SK-N-DZ (cell line): ENCODE measurements around the gene VWF.
"Not testable (repeated sequence)": the region's sequence is repeated elsewhere in the genome, so short reads cannot be mapped to it uniquely, and the experiment has no call there.

Experiments used
- DNase-seq: peaks from one replicate; pipeline ENCODE4 v3.0.0-alpha.2; 2015; ENCODE audit warnings: low spot score

The VWF gene

DNA sequence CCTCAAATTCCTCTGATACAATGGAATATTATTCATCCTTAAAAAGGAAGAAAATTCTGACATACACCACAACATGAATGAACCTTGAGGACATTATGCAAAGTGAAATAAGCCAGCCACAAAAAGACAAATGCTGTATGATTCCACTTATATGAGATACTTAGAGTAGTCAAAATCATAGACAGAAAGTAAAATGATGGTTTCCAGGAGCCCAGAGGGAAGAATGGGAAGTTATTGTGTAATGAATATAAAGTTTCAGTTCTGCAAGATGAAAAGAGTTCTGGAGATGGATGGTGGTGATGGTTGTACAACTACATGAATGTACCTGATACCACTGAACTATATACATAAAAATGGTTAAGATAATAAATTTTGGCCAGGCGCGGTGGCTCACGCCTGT is 18.3 kb downstream of the VWF start:
- DNase-seq: no peak

DNA sequence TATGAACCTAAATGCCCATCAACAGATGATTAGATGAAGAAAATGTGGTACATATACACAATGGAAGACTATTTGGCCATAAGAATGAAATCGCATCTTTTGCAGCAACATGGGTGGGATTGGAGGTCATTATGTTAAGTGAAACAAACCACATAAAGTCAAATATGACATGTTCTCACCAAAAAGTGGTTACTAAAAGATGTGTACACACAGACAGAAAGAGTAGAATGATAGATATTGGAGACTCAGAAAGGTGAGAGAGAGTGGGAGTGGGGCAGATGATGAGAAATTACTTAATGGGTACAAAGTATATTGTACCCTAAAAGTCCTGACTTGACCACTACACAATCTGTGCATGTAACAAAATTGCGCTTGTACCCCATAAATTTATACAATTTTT is 19.6 kb downstream of the VWF start:
- DNase-seq: no peak

DNA sequence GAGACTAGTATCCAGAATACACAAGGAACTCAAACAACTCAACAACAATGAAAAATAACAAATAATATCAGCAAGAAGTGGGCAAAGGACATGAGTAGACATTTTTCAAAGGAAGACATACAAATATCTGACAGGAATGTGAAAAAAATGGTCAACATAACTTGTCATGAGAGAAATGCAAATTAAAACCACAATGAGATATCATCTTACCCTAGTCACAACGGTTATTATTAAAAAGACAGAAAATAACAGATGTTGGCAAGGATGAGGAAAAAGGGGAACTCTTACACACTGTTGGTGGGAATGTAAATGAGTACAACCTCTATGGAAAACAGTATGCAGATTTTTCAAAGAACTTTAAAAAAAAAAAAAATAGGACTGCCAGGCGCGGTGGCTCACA is 20.4 kb downstream of the VWF start:
- no peak for DNase-seq

DNA sequence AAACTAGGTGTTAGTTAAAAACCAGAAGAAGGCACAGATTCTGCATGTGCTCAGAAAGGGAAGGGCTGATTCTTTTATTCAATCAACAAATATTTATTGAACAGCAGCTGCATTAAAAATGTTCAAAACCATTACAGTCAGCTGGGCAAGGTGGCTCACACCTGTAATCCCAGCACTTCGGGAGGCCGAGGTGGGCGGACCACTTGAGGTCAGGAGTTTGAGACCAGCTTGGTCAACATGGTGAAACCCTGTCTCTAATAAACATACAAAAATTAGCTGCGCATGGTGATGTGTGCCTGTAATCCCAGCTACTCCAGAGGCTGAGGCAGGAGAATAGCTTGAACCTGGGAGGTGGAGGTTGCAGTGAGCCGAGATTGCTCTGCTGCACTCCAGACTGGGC is 22.4 kb downstream of the VWF start:
- DNase-seq: not testable (repeated sequence)

DNA sequence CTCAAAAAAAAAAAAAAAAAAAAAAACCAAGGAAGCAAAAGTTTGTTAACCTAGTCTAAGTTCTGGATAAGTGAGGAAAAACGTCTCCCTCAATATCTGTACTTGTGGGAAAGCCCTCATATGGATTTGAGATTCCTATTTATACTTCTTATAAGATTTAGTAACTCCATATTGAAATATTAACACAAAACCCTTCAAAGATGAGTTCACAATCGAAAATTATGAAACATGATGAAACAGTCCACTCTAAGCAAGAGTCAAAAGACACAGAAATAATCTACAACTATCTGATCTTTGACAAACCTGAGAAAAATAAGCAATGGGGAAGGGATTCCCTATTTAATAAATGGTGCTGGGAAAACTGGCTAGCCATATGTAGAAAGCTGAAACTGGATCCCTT is 25.2 kb downstream of the VWF start:
- no peak for DNase-seq

DNA sequence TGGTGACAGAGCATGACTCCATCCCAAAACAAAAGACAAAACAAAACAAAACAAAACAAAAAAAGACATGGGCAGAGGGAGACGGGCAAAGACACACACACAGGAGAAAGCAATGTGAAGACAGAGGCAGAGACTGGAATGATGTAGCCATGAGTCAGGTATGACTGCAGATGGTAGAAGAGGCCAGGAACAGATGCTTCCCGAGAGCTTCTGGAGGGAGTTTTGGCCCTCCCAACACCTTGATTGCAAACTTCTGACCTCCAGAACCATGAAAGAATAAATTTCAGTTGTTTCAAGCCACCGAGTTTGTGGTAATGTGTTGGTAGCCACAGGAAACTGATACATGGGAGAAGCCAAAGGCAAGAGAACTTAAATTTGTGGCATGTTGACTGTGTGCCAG is 27.1 kb downstream of the VWF start:
- DNase-seq: no peak

DNA sequence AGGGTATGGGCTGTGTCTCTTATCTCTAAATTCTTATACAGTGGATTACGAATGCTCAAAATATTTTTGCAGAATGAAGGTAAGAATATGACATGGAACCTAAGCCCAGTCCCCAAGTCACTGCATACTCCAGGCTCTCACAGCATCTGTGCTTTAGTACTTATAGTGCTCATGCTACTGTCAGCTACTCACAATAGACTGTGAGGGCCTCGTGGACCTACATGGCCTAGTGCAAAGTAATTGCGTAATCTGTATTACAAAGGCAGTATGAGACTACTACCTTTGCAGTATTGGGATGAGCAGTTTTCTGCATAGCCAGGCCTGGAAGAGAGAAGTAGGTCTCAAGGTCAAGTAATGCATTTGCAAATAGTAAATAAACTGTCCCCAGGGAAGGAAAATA is 27.9 kb downstream of the VWF start:
- DNase-seq: no peak

DNA sequence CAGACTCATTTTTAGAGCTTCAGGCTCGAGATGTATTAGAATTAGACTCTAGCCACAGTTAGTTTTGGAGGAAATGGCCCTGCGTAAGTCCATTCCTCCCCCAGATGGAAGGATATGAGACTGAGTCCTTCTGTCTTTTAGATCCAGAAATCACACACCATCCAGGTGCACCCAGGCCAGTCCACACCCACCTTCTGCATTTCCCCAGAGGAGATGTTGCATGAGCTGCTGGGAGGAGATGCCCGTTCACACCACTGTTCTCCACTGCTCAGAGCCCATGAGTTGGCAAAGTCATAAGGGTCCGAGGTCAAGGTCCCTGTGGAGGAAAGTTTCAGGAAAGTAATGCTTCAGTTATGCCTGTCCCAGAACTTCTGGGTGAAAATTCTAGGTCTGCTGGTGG is 29.2 kb downstream of the VWF start:
- DNase-seq: no peak

DNA sequence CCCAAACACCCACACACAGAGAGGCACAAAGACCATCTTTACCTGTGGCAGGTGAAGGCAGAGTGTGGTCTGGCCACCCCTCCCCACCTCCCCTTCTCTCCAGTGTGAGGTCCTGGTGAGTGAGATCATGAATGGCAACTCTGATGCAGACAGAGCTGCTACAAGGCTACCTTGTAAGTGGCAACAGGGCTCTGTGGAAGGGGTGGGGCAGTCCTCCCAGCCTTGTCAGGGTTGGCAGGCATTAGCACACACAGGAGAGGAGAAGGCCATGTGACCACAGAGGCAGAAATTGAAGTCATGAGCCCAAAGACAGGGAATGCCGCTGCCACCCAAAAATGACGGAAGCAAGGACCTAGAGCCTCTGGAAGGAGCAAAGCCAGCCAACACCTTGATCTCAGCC is 30.7 kb downstream of the VWF start:
- no peak for DNase-seq

DNA sequence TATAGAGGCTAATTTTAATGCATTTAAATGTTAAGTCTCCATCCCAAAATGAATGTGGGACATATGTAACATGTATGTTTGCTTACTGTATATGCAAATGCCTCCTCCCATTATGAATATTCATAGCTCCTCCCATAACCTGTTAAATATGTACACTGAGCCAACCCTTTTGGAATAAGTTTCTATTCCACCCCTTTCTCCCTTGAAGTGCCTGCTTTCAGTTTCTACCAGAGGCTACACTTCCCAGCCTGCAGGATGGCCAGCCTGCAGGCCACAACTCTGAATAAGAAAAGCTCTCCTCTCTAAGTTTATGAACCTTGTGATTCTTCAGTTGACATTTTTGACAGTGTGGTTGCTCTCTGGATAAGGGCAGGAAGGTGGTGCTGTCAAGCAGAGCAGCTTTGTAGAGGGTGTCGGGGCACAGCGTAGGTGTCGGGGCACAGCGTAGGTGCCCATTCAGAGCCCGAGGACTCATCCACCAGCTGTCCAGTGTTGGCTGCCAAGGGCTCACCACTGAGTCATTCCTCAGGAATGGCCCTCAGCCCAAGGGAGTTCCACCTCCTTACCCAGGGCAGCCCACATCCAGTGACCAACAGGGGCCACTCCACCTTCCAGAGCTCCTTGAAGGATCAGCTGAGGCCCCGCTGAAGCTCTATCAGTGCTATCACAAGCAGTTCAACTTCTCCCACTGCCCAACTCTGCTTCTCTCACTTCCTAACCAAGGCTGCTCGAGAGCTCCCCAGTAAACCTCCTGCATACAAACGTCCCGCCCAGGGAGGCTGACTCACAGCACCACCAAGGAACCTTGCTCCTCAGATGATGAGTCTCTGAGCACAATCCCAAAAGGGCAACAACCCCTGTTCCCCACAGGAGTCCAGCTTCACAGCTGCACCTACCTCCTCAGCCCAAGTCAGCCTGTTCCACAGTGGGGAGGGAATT is 31.4 kb downstream of the VWF start:
- DNase-seq: no peak

DNA sequence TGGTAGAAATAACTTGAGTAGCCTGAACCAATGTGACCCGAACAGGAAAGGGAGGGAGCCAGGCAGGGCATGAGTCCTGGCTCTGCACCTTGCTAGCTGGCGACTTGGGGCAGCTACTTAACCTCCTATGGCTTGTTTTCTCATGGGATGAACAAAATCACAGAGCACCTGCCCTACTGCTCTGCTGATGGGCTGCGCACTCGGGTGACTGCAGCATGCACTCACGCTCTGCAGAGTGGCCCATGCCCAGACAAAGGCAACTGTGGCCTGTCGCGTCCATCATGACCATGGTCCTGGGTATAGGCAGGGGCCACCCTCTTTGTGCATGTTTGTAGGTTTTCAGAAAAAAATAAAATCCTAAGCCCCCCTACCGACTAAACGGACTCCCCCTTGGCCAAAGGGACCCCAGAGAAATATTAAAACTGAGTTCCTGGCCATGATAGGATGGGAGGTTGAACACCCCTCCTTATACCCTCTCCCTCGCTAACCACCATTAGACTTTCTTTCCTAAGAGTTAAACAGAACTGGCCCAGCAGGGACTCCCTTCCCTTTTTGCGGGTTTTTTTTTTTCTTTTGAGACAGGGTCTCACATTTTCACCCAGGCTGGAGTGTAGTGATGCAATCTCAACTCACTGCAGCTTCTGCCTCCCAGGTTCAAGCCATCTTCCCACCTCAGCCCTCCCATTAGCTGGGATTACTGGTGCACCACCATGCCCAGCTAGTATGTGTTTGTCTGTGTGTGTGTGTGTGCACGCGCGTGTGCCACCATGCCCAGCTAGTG is 32.5 kb downstream of the VWF start:
- DNase-seq: no peak

DNA sequence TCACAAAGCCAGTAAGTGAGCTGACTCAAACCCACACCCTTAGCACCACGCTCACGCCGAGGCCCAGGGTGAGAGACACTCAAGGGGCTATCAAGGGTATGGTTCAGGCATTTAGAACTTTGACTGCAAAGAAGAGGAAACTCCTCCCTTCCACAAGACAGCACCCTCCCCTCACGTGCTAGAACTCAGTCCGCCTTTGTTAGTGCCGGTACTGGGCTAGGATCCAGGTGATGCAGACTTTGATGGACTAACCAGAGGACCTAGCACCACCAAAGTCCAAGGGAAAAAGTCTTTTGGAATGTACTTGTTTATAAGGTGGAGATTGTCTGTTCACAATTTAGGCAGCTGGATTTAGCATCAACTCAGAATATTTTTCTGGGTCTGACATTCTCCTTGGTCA is 33.7 kb downstream of the VWF start:
- DNase-seq: no peak

DNA sequence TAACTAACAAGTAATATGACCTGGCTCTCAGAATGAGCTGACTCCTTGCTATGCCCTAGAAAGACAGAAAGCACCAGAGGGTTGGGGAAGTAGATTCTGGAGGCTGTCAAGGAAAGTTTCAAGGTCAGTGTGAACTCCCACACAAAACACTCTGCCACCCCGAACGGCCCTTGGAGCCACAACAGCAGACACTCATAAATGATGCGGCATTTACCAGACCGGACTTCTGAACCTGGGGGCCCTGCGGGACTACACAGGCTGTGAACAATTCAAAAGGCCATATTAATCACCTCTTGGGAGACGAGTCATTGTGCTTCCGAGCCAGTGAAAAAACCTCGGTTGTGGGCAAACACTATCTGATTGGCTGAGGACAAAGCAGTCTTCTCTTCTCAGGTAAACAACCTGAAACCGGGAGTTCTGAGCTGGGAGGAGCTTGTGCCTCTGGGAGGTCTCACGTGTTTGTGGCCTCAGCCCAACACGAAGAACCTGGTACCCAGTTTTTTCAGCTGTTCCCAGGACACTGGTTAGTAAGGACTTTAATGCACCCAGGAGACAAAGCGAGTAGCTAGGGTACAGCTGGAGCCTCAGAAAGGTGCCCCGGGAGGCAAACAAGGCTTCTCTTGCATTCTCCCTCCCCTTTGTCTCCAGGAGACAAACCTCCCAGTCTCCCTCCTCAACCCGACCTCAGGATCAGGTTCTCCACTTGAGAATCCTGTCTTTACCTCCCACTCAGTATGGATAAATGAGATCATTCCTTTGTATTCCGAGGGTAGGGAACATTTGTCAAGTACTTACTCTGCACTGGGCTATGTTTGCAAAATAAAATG is 35.3 kb downstream of the VWF start:
- no peak for DNase-seq

DNA sequence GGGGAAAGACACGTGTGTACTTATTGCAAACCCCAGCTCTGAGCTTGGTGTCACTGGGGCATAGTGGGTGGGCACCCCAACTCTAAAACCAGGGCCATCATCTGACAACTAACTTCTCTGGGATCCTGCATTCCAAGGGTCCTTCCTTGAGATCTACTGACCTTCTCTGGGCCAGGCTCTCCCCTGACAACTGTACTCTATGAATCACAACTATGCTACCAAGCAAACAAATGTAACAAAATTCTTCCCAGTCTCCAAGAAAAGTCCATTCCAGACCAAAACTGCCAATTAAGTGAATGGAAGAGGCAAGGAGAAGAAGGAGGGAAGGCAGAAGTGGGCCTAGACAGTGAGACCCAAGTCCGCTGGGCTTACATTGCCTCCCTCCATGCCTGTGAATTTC is 38.2 kb downstream of the VWF start:
- no peak for DNase-seq

DNA sequence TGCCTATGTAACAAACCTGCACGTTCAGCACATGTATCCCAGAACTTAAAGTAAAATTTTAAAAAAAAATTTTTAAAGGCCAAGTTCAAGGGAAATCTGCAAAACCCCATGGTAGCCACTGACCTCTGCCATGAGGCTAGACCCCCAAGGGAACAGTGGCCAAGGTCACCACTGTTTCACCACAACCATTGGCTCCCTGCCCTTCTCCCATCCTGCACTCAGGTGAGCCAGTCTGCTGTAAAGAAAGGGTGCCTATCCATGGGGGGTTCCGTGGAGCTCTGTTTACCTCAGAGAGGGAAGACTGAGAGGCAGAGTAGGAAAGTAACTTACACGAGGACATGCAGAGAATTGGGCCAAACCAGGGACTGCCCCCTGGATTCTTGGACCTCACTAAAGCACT is 38.6 kb downstream of the VWF start:
- no peak for DNase-seq

DNA sequence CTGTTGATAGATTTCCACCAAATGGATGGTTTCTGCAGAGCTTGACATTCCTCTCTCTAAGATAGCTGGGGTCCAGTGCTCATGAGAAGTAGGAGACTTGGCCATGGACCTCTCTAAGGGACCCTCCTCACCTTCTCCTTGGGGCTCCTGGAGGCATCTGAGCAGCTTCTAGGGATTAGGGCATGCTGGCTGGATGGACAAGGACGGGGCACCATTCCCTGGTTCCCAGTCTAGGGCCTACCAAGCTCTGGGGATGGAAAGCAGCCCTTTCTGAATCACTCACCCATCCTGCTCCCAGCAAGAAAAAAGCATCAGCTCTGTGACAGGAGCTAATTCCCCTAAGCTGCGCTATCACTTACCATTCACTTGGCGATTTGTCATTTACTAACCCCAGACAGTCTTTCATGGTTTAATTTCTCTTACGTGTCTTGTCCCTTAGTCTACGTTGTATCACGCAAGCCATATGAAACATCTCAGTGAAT is 39.5 kb downstream of the VWF start:
- peak; percentile 72 for DNase-seq

DNA sequence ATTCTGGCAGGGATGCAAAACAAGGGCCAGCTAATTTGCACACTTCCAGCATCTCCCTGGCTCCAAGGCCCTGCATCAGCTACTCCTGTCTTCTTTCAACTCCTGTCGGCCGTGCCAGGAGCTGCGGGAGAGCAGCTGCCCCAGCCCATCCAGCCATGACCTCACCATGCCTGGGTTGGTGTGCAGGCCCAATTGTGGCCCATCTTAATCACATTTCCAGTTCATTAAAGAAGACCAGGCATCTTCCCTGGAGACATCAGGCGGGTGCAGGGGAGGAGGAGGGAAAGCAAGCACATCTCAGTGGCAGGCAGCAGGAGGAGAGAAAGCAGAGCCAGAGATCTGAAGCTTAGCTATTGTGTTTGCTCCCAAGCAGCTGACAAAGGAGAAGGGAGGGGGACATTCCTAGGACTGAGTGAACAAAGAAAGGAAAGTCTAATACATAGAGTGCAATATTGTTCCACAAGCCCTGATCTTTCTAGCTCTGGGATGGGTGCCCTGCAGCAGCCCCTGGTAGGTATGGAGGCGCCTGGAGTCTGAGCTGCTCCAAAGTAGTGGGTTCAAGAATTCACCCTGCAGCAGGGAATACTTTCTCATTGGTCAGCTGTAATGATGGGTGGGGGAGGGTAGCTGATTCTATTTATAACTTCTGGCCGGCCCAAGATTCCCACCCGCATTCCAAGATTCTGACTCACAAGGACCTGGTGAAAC is 40.1 kb downstream of the VWF start:
- peak; percentile 100 for DNase-seq

DNA sequence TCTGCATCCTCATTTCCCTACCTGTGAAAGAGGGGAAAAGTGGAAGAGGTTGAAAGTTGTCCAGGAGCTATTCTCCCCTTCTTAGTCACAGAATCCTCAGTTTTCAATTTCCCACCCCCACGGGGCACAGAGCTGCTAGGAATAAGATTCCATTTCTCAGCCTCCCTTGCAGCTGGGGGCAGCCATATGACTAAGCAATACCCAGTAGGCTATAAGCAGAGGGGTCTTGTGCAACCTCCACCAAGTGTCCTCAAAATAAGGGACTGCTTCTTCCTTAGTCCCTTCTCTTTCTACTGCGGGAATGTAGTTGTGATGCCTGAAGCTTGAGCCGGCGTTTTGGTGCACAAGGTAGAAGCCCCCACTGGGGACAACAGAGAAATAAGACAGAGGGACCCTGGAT is 40.9 kb downstream of the VWF start:
- no peak for DNase-seq

DNA sequence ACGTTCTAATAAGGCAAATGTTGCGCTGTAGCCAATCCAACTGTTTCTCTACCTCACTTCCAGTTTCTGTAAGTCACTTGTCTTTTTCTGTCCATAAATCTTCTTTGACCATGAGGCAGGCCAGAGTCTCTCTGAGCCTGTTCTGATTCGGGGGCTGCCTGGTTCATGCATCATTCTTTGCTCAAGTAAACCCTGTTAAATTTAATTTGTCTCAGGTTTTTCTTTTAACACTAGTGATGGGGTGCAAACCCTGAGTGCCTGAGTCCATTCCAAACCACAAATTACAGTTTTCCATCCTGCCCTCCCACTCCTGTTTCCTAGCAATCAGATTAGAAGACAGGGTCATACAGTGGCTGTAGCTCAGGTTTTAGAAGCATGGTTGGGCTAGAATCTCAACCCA is 41.9 kb downstream of the VWF start:
- peak; percentile 91 for DNase-seq

DNA sequence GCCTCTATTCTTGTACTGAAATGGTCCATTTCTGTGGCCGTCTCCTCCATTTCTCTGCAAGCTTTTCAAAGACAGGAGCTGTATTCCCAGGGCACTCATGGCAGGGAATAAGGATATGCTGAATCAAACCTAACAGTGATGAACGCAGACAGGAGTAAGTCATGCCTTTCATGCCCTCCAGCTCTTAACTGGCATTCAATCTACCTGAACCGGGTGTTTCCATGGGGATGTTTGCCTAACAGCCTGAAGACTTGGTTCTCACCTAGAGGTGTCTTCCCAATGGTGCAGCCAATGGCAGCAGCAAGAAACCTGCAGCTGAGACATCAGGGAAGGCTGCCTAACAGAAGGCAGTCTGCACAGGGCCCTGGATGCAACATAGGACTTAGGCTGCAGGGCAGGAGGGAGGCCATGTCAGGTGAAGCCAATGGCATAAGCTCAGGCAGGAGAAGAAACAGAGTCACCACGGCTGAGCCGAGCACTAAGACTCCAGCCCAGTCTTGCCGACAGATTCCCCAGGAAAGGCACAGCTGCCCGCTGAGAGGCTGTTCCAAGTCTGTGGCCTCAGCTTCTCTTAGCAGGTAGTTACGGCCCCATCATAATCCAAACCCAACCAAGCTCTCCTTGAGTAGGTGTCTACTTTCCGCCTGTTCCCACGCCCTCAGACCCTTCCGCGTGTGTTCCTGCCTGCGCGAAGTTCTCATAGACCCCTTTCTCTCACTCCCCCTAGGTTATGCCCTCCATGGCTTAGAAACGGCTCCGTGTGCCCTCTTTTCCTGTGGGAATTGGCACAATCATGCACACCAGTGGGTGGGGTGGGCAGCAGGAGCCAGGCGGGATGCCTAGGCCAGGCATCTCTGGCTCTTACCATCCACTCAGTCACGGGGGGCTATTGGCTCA is 44.1 kb downstream of the VWF start:
- DNase-seq: no peak
